ENCODE data around the gene CCDC121.
"Not testable (repeated sequence)": the region's sequence is repeated elsewhere in the genome, so short reads cannot be mapped to it uniquely, and the experiment has no call there.

Gene CCDC121

GRCh38 chr2:27621524-27621923 is 7.3 kb downstream of the CCDC121 start:
- DNase-seq, result no peak
- Histone ChIP-seq H3K27me3 (no peaks in the 10 kb centered on the region), H3K4me3 (no peak overlapping the region), H3K27ac (no peak overlapping the region), H3K36me3 (peaks cover 46 to 80% (median 68%) of the 10 kb centered on the region in 3 donors), H3K9me3 (no peaks in the 10 kb centered on the region), H3K4me1 (no peaks in the 10 kb centered on the region)
- TF ChIP-seq CTCF (IDR thresholded peaks at IDR 0.05), result no peak
- intact Hi-C loops (cut with DNase I; ENCODE audit: low total_unique reads), result no loop called here

- no peak for TF ChIP-seq CTCF (IDR thresholded peaks at IDR 0.05)
- H3K4me3 ChIP-seq, result no peak overlapping the region
- H3K36me3 ChIP-seq, result peaks cover 59 to 72% (median 64%) of the 10 kb centered on the region in 3 donors
- no peaks in the 10 kb centered on the region for H3K4me1 ChIP-seq
- DNase-seq, result no peak
- intact Hi-C loops (cut with DNase I; ENCODE audit: low total_unique reads), result no loop called here
- H3K27ac ChIP-seq, result no peak overlapping the region
- no peaks in the 10 kb centered on the region for H3K27me3 ChIP-seq
- no peaks in the 10 kb centered on the region for H3K9me3 ChIP-seq
Observed at GRCh38 chr2:27615316-27615715, 13.5 kb downstream of the CCDC121 start.

GRCh38 chr2:27613985-27614384 is 14.8 kb downstream of the CCDC121 start:
- no peaks in the 10 kb centered on the region for H3K9me3 ChIP-seq

GRCh38 chr2:27606611-27607010 is 22.2 kb downstream of the CCDC121 start:
- no peaks in the 10 kb centered on the region for H3K9me3 ChIP-seq
- no peak for TF ChIP-seq CTCF (IDR thresholded peaks at IDR 0.05)
- no peak overlapping the region for H3K27ac ChIP-seq
- DNase-seq, result no peak
- intact Hi-C loops (cut with DNase I; ENCODE audit: low total_unique reads), result no loop called here
- H3K4me1 ChIP-seq, result no peaks in the 10 kb centered on the region
- no peak overlapping the region for H3K4me3 ChIP-seq
- peaks cover 73 to 86% (median 75%) of the 10 kb centered on the region in 3 donors for H3K36me3 ChIP-seq
- no peaks in the 10 kb centered on the region for H3K27me3 ChIP-seq

More at GRCh38 chr2:27613985-27614384, 14.8 kb downstream of the CCDC121 start:
- no peaks in the 10 kb centered on the region for H3K4me1 ChIP-seq
- no peak overlapping the region for H3K4me3 ChIP-seq
- H3K36me3 ChIP-seq, result peaks cover 63 to 73% (median 67%) of the 10 kb centered on the region in 3 donors
- no peak for TF ChIP-seq CTCF (IDR thresholded peaks at IDR 0.05)
- no peak overlapping the region for H3K27ac ChIP-seq
- no peak for DNase-seq
- intact Hi-C loops (cut with DNase I; ENCODE audit: low total_unique reads), result no loop called here
- H3K27me3 ChIP-seq, result no peaks in the 10 kb centered on the region

- Histone ChIP-seq H3K36me3 (peaks cover 27 to 40% (median 34%) of the 10 kb centered on the region in 3 donors), H3K4me1 (peaks cover 0 to 3% (median 1%) of the 10 kb centered on the region in 4 donors), H3K27ac (no peak overlapping the region), H3K4me3 (no peak overlapping the region), H3K9me3 (peaks cover 0 to 12% (median 0%) of the 10 kb centered on the region in 3 donors), H3K27me3 (no peaks in the 10 kb centered on the region)
- no peak for TF ChIP-seq CTCF (IDR thresholded peaks at IDR 0.05)
- DNase-seq, result no peak
- intact Hi-C loops (cut with DNase I; ENCODE audit: low total_unique reads), result no loop called here
Observed at GRCh38 chr2:27596627-27597026, 32.2 kb downstream of the CCDC121 start.

GRCh38 chr2:27595412-27595811 is 33.4 kb downstream of the CCDC121 start:
- intact Hi-C loops (cut with DNase I; ENCODE audit: low total_unique reads); DNase-seq; H3K4me1 ChIP-seq; H3K27ac ChIP-seq; H3K27me3 ChIP-seq; H3K4me3 ChIP-seq: not testable (repeated sequence)
- Histone ChIP-seq H3K36me3 (peaks cover 20 to 28% (median 22%) of the 10 kb centered on the region in 3 donors), H3K9me3 (peaks cover 0 to 15% (median 8%) of the 10 kb centered on the region in 3 donors)

GRCh38 chr2:27594020-27594703 is 34.6 kb downstream of the CCDC121 start:
- H3K27ac ChIP-seq; H3K27me3 ChIP-seq; H3K4me1 ChIP-seq; DNase-seq; intact Hi-C loops (cut with DNase I; ENCODE audit: low total_unique reads); H3K4me3 ChIP-seq: not testable (repeated sequence)
- Histone ChIP-seq H3K36me3 (peaks cover 9 to 20% (median 11%) of the 10 kb centered on the region in 3 donors), H3K9me3 (peaks cover 0 to 15% (median 8%) of the 10 kb centered on the region in 3 donors)

All from tibial artery (tissue), 4 donors.